GM19452 (cell line): ENCODE measurements around the gene NCKIPSD.

ENCODE experiments used
- ATAC-seq: cut with Tn5 transposase; IDR thresholded peaks from one replicate; pipeline ENCODE4 v1.9.1; 2021; ENCODE audit not compliant: unreplicated experiment

Gene NCKIPSD

GRCh38 chr3:48651771-48652170 lies 33.9 kb downstream of the NCKIPSD start:
- no peak for ATAC-seq

- ATAC-seq = no peak
Observed at GRCh38 chr3:48650723-48651122, 35.0 kb downstream of the NCKIPSD start.

- no peak for ATAC-seq
Observed at GRCh38 chr3:48648188-48648850, 37.4 kb downstream of the NCKIPSD start.

GRCh38 chr3:48647714-48648113 lies 38.0 kb downstream of the NCKIPSD start:
- ATAC-seq = no peak

- no peak for ATAC-seq
Observed at GRCh38 chr3:48644898-48645760, 40.6 kb downstream of the NCKIPSD start.

- no peak for ATAC-seq
Observed at GRCh38 chr3:48642605-48643004, 43.1 kb downstream of the NCKIPSD start.

- no peak for ATAC-seq
Observed at GRCh38 chr3:48641396-48641795, 44.3 kb downstream of the NCKIPSD start.

GRCh38 chr3:48639944-48640606 lies 45.6 kb downstream of the NCKIPSD start:
- ATAC-seq = no peak

GRCh38 chr3:48637305-48637704 lies 48.4 kb downstream of the NCKIPSD start:
- ATAC-seq = no peak

- ATAC-seq = no peak
Observed at GRCh38 chr3:48636149-48636655, 49.5 kb downstream of the NCKIPSD start.

- ATAC-seq = peak; percentile 85
Observed at GRCh38 chr3:48635222-48636021, 50.3 kb downstream of the NCKIPSD start, which contains the start of gene SLC26A6. TSS of gene SLC26A6 (minus strand) at chr3:48635461. CDS start at chr3:48635393, 68 bp downstream.

GRCh38 chr3:48634661-48635221 lies 51.0 kb downstream of the NCKIPSD start:
- peak; percentile 29 for ATAC-seq

GRCh38 chr3:48633743-48634142 lies 52.0 kb downstream of the NCKIPSD start:
- no peak for ATAC-seq

GRCh38 chr3:48633256-48633655 lies 52.5 kb downstream of the NCKIPSD start:
- ATAC-seq = no peak

- ATAC-seq = no peak
Observed at GRCh38 chr3:48631516-48632448, 53.9 kb downstream of the NCKIPSD start.

- no peak for ATAC-seq
Observed at GRCh38 chr3:48630833-48631232, 54.9 kb downstream of the NCKIPSD start.

- no peak for ATAC-seq
Observed at GRCh38 chr3:48630407-48630806, 55.3 kb downstream of the NCKIPSD start.

GRCh38 chr3:48629894-48630293 lies 55.8 kb downstream of the NCKIPSD start:
- no peak for ATAC-seq
